Astrocyte of the cerebellum (primary cell): ENCODE data around the gene DPH7.
"Not testable (repeated sequence)": the region's sequence is repeated elsewhere in the genome, so short reads cannot be mapped to it uniquely, and the experiment has no call there.

ENCODE experiments used
- DNase-seq: peaks from one replicate; pipeline ENCODE4 v3.0.0-alpha.2; 2011; ENCODE audit warnings: low read depth
- H3K4me3 ChIP-seq: 2 replicates; pipeline ENCODE4 v1.5.1; 2011; ENCODE audit warnings: mild to moderate bottlenecking, low read depth, low read length, moderate library complexity
- CTCF ChIP-seq: IDR thresholded peaks from 2 replicates; pipeline ENCODE4 v1.5.1; 2012; ENCODE audit warnings: low read length, low read depth, moderate library complexity, mild to moderate bottlenecking; ENCODE audit errors: missing control alignments
- in situ Hi-C: cut with HindIII; loops from 2 replicates; pipeline ENCODE4 v1.10.0; 2017; ENCODE audit warnings: low sequenced_read_pairs

Gene DPH7

DNA sequence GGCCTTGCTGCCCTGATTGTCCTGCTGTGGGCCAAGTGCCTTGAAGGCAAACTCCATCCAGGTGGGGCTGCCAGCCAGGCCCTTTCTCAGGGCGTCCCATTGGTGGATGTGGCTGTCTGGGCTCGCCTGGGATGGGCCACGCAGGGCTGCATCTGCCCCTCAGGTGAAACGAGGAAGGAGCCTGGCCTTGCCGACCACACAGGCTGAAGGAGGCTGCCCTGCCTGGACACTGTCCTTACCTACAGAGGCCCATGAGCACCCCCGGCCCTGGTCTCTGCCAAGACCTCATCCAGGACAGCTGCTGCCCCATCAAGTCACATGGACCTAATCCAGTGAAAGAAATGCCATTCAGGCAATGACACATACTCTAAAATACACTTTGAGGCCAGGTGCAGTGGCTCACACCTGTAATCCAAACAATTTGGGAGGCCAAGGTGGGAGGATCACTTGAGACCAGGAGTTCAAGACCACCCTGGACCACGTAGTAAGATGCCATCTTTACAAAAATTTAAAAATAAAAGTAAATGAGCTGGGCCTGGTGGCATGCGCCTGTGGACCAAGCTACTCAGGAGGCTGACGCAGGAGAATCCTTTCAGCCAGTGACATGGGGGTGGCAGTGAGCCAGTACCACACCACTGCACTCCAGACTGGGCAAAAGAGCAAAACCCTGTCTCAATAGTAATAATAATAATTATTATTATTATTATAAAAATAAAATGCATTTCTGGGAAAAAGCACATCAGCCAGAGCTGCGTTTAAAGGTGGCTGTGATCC is 62.4 kb downstream of the DPH7 start:
- no peak overlapping the region for H3K4me3 ChIP-seq
- DNase-seq = no peak
- no peak for TF ChIP-seq CTCF
- in situ Hi-C loops = no loop called here

GRCh38 chr9:137515338-137515724 is 63.4 kb downstream of the DPH7 start:
- TF ChIP-seq CTCF = no peak
- in situ Hi-C loops = no loop called here
- no peak overlapping the region for H3K4me3 ChIP-seq
- DNase-seq = no peak

- no peak for TF ChIP-seq CTCF
- no peak for DNase-seq
- H3K4me3 ChIP-seq = no peak overlapping the region
- in situ Hi-C loops = no loop called here
Observed at GRCh38 chr9:137514691-137515337, 63.9 kb downstream of the DPH7 start.

DNA sequence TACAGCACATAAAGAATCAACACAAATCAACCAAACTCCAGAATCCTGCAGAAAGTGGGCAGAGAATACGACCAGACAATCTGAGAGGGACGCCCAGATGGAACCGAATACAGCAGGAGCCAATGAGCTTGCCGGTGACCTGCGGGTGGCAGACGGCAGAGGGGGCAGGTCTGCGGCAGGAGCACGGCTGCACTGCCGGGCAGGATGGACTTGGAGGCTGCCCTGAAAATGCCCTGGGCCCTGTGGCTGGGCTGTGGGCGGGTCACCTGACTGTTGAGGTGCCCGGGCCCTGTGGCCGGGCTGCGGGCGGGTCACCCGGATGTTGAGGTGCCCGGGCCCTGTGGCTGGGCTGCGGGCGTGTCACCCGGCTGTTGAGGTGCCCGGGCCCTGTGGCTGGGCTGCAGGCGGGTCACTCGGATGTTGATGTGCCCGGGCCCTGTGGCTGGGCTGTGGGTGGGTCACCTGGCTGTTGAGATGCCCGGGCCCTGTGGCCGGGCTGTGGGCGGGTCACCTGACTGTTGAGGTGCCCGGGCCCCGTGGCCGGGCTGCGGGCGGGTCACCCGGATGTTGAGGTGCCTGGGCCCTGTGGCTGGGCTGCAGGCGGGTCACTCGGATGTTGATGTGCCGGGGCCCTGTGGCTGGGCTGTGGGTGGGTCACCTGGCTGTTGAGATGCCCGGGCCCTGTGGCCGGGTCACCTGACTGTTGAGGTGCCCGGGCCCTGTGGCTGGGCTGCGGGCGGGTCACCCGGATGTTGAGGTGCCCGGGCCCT is 64.7 kb downstream of the DPH7 start:
- in situ Hi-C loops, DNase-seq, H3K4me3 ChIP-seq: not testable (repeated sequence)

DNA sequence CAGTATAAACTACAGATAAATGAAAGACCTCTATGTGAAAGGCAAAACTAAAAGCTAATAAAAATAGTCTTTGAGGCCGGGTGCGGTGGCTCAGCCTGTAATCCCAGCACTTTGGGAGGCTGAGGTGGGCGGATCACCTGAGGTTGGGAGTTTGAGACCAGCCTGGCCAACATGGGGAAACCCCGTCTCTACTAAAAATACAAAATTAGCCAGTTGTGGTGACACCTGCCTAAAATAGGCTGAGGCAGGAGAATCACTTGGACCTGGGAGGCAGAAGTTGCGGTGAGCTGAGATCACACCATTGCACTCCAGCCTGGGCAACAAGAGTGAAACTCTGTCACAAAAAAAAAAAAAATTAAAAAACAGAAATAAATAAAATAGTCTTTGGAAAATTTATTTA is 65.6 kb downstream of the DPH7 start:
- in situ Hi-C loops = not testable (repeated sequence)

DNA sequence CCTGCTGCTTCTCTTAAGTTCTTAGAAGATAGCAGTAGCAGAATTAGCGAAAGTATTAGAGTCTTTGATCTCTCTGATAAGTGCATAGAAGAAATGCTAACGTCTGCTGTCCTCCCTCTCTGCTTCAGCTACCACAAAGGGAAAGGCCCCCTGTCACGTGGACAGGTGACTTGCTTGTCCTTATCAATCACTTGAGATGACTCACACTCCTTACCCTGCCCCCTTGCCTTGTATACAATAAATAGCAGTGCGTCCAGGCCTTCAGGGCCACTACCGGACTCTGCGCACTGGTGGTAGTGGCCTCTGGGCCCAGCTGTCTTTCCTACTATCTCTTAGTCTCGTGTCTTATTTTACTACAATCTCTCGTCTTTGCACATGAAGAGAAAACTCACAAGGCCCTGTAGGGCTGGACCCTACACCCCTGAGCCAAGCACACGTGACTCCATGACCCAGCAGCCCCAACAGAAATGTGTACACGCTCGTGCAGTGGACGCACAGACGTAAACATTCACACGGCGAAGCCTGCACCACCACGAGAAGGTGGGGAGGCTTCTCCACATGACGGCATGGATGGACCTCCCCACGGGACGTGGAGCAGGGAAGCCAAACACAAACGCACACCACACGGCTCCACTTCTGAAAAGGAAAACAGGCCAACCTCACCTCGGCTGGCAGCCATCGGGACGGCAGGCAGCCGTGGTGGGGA is 66.8 kb downstream of the DPH7 start:
- no peak overlapping the region for H3K4me3 ChIP-seq
- no peak for DNase-seq
- in situ Hi-C loops = no loop called here
- no peak for TF ChIP-seq CTCF

More for the DNA sequence above, 65.6 kb downstream of the DPH7 start:
- not testable (repeated sequence) for H3K4me3 ChIP-seq, DNase-seq

DNA sequence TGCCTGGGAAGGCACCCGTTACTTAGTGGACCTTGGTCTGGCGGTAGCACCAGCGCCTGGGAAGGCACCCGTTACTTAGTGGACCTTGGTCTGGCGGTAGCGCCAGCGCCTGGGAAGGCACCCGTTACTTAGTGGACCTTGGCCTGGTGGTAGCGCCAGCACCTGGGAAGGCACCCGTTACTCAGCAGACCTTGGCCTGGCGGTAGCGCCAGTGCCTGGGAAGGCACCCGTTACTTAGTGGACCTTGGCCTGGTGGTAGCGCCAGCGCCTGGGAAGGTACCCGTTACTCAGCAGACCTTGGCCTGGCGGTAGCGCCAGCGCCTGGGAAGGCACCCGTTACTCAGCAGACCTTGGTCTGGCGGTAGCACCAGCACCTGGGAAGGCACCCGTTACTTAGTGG is 67.6 kb downstream of the DPH7 start:
- in situ Hi-C loops, H3K4me3 ChIP-seq, DNase-seq: not testable (repeated sequence)
